ENCODE measurements around the gene LGALS3BP. TPM values are rescaled to one million over a fixed set of nuclear protein-coding genes. Genes with fewer than 3 reads are reported as not detected.

The LGALS3BP gene
- total and polyA plus RNA-seq, 4 donors = 183 to 479 (median 245) TPM

DNA sequence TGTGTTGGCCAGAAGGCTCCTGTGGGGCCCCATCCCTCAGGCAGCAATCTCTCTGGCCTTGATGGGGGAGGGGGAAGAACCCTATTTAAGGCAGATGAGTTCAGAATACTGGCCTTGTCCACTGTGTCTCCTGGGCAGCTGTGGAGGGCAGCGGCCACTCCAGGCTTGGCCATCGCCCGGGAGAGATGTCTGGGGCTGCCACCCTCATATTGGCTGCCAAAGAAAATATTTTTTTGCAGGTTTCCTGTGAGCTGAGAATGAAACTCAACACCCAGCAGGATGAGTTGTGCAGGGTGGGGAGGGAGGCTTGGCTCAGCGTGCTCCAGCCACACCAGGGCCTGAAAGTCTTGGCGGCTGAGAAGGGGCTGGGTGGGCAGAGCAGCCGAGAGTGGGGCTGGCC, 40.1 kb downstream of the LGALS3BP start:
- WGBS, 2 donors = 78 to 93% methylated on average over 6 of the region's 6 CpGs
- H3K9me3 ChIP-seq (ENCODE audit: control insufficient read depth in 4 of 4, insufficient read depth in 3 of 4, low read length in 3 of 4) = no peaks in the 10 kb centered on the region

DNA sequence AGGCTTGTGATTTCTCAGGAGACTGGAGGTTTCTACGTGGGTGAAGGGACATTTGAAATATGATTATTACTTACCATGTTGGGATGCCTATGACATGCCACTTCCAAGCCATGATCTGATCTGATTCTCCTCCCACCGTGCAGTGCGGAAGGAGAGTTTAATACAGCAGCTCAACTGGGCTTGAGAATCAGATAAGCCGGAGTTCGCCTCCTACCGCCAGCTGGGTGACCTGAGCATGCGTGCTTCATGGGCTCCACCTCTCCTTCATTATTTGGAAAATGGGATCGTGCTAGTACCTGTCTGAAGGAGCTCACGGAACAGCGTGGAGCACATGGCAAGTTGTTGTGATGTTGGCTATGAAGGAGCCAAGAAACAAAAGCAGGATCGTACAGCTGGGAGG, 42.2 kb downstream of the LGALS3BP start:
- Histone ChIP-seq H3K4me3 (no peak overlapping the region), H3K9me3 (ENCODE audit: control insufficient read depth in 4 of 4, insufficient read depth in 3 of 4, low read length in 3 of 4) (no peaks in the 10 kb centered on the region), H3K27me3 (ENCODE audit: control insufficient read depth in 3 of 3, insufficient read depth in 3 of 3, low read length in 2 of 3) (no peaks in the 10 kb centered on the region), H3K27ac (ENCODE audit: low read depth in 1 of 2, low read length in 1 of 2) (no peak overlapping the region), H3K9ac (ENCODE audit: insufficient read depth in 1 of 2, low read length in 2 of 2) (no peak overlapping the region), H3K4me1 (ENCODE audit: control insufficient read depth in 5 of 5, insufficient read depth in 5 of 5, low read length in 5 of 5) (peaks cover 0 to 31% (median 14%) of the 10 kb centered on the region in 5 donors), H3K36me3 (ENCODE audit: control insufficient read depth in 4 of 4, insufficient read depth in 4 of 4, low read length in 4 of 4) (no peaks in the 10 kb centered on the region)
- ATAC-seq (ENCODE audit: insufficient read depth, low FRiP score) (no peak), DNase-seq (no peak)
- TF ChIP-seq, protein P1, sequence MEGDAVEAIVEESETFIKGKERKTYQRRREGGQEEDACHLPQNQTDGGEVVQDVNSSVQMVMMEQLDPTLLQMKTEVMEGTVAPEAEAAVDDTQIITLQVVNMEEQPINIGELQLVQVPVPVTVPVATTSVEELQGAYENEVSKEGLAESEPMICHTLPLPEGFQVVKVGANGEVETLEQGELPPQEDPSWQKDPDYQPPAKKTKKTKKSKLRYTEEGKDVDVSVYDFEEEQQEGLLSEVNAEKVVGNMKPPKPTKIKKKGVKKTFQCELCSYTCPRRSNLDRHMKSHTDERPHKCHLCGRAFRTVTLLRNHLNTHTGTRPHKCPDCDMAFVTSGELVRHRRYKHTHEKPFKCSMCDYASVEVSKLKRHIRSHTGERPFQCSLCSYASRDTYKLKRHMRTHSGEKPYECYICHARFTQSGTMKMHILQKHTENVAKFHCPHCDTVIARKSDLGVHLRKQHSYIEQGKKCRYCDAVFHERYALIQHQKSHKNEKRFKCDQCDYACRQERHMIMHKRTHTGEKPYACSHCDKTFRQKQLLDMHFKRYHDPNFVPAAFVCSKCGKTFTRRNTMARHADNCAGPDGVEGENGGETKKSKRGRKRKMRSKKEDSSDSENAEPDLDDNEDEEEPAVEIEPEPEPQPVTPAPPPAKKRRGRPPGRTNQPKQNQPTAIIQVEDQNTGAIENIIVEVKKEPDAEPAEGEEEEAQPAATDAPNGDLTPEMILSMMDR (IDR thresholded peaks at IDR 0.05; ENCODE audit: control extremely low read depth, extremely low read depth) = no peak
- 80 to 86% methylated on average over 11 of the region's 11 CpGs for WGBS, 2 donors

More for the DNA sequence above, 40.1 kb downstream of the LGALS3BP start:
- DNase-seq (no peak), ATAC-seq (ENCODE audit: insufficient read depth, low FRiP score) (no peak)
- Histone ChIP-seq H3K27me3 (ENCODE audit: control insufficient read depth in 3 of 3, insufficient read depth in 3 of 3, low read length in 2 of 3) (no peaks in the 10 kb centered on the region), H3K9ac (ENCODE audit: insufficient read depth in 1 of 2, low read length in 2 of 2) (no peak overlapping the region), H3K4me1 (ENCODE audit: control insufficient read depth in 5 of 5, insufficient read depth in 5 of 5, low read length in 5 of 5) (peaks cover 0 to 19% (median 1%) of the 10 kb centered on the region in 5 donors), H3K27ac (ENCODE audit: low read depth in 1 of 2, low read length in 1 of 2) (no peak overlapping the region), H3K4me3 (no peak overlapping the region), H3K36me3 (ENCODE audit: control insufficient read depth in 4 of 4, insufficient read depth in 4 of 4, low read length in 4 of 4) (no peaks in the 10 kb centered on the region)
- TF ChIP-seq, protein P1 (IDR thresholded peaks at IDR 0.05; ENCODE audit: control extremely low read depth, extremely low read depth) = no peak

DNA sequence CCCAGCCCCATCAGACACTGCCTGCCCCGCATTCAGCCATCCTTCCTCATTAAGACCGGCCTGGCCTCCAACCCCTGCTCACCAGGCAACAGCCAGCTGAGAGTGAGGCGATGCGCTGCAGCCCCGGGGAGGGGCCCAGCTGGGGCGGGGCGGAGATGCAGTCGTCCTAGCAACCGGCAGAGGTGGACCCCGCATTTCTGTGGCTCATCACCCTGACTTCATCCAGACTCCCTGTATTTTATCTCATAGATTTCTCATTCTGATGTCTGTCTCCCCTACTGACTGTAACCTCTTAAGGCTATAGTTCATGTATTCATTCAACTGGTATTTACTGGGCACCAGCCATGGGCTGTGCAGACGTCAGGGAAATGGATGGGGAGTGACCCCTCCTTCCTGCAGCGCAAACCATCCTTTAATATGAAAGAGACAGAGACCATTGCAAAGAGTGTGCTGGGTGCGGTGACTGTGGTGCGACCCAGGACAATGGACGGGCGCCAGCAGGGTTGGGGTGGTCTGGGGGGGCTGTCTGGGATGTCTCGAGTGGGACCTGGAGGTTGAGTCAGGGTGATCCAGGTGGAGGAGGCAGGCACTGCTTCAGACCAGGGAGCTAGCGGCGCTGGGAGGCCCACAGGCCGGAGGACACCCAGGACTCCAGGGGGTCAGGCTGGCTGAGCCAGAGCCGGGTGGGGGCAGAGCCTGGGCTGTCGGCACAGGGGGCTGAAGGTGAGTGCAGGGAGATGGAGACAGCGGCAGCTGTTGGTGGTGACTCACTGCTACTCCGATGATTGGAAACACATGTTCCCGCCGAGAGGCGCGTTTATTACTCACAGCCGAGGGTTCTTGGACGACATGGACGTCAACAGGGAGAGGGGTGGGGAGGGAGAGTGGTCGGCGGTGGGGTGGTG, 44.1 kb downstream of the LGALS3BP start:
- Histone ChIP-seq H3K4me3 (no peak overlapping the region), H3K27ac (ENCODE audit: low read depth in 1 of 2, low read length in 1 of 2) (peak overlapping the region in 1 of 2 donors; percentile 78), H3K27me3 (ENCODE audit: control insufficient read depth in 3 of 3, insufficient read depth in 3 of 3, low read length in 2 of 3) (no peaks in the 10 kb centered on the region), H3K9ac (ENCODE audit: insufficient read depth in 1 of 2, low read length in 2 of 2) (no peak overlapping the region), H3K4me1 (ENCODE audit: control insufficient read depth in 5 of 5, insufficient read depth in 5 of 5, low read length in 5 of 5) (peaks cover 0 to 29% (median 14%) of the 10 kb centered on the region in 5 donors), H3K36me3 (ENCODE audit: control insufficient read depth in 4 of 4, insufficient read depth in 4 of 4, low read length in 4 of 4) (no peaks in the 10 kb centered on the region), H3K9me3 (ENCODE audit: control insufficient read depth in 4 of 4, insufficient read depth in 3 of 4, low read length in 3 of 4) (no peaks in the 10 kb centered on the region)
- TF ChIP-seq, protein P1 (IDR thresholded peaks at IDR 0.05; ENCODE audit: control extremely low read depth, extremely low read depth) = no peak
- ATAC-seq (ENCODE audit: insufficient read depth, low FRiP score) = peak; percentile 32
- 80 to 87% methylated on average over 33 of the region's 33 CpGs for whole genome bisulfite sequencing, 2 donors
- peak; percentile 66 to 84 (median 72) for DNase-seq
